Gastrocnemius medialis (tissue), 4 donors: ENCODE data around the gene PALM3.

Experiments used
- POLR2A ChIP-seq, 2 donors: fragments of 450-650 bp; IDR thresholded peaks; one replicate each; pipeline ENCODE4 v1.6.1; 2017; ENCODE audit warnings: antibody characterized with exemption in 2 of 2, mild to moderate bottlenecking in 2 of 2, moderate library complexity in 2 of 2
- TF ChIP-seq, protein P1 (sequence below), 5 experiments: fragments of 450-650 bp in 3 of 5; fragments of 200-600 bp in 2 of 5; sonication (generic) in 2 of 5; IDR thresholded peaks in 4 of 5; conservative IDR thresholded peaks in 1 of 5; 1 replicate in 4 of 5; 2 replicates in 1 of 5; pipeline ENCODE4 v1.5.1; 2016 to 2019; ENCODE audit warnings: antibody characterized with exemption in 5 of 5, mild to moderate bottlenecking in 3 of 5, moderate library complexity in 3 of 5

DNA sequence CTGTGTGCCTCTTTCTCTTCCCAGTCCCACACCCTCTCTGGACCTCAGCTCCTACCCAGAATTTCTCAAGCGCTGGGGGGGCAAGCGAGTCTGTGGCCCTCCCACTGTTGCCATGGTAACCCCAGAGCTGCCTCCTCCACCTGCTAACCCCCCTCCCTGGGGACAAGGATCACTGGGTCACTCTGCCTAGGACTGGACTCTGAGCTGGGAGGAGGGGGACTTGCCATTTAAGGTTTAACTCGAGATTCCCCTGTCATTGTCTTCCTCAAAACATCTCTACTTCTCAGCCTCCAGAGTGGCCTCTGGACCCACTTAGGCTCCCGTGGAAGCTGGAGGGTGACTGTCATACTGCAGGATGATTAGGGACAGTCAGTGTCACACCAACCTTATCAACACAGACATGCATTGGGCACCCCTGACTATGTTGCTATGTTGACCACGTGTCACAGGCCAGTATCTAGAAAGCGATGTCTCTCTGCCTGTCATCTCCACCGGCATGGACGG, 2.2 kb downstream of the PALM3 start:
- no peak for TF ChIP-seq POLR2A (IDR thresholded peaks at IDR 0.05)
- TF ChIP-seq, protein P1, sequence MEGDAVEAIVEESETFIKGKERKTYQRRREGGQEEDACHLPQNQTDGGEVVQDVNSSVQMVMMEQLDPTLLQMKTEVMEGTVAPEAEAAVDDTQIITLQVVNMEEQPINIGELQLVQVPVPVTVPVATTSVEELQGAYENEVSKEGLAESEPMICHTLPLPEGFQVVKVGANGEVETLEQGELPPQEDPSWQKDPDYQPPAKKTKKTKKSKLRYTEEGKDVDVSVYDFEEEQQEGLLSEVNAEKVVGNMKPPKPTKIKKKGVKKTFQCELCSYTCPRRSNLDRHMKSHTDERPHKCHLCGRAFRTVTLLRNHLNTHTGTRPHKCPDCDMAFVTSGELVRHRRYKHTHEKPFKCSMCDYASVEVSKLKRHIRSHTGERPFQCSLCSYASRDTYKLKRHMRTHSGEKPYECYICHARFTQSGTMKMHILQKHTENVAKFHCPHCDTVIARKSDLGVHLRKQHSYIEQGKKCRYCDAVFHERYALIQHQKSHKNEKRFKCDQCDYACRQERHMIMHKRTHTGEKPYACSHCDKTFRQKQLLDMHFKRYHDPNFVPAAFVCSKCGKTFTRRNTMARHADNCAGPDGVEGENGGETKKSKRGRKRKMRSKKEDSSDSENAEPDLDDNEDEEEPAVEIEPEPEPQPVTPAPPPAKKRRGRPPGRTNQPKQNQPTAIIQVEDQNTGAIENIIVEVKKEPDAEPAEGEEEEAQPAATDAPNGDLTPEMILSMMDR (IDR thresholded peaks at IDR 0.05 in 4 of 5, conservative IDR thresholded peaks at IDR 0.05 in 1 of 5) = no peak
